Adrenal gland (tissue), 5 donors: ENCODE results near the gene MTG2.

Source experiments
- CTCF ChIP-seq, 6 experiments: fragments of 450-650 bp in 4 of 6; fragments of 200-600 bp in 2 of 6; sonication (generic) in 1 of 6; IDR thresholded peaks; 1 replicate in 5 of 6; 2 replicates in 1 of 6; pipeline versions ENCODE4 v1.5.1 to v1.8.0; 2016 to 2021; ENCODE audit warnings: antibody characterized with exemption in 6 of 6, mild to moderate bottlenecking in 2 of 6, moderate library complexity in 1 of 6
- POLR2A ChIP-seq, 2 donors: fragments of 450-650 bp; IDR thresholded peaks; one replicate each; pipeline ENCODE4 v1.6.1; 2017; ENCODE audit warnings: antibody characterized with exemption in 2 of 2, mild to moderate bottlenecking in 2 of 2, moderate library complexity in 1 of 2
- donor health status: DM: no; HTN: no; CAD: no.

GRCh38 chr20:62245911-62246280 lies 63.1 kb downstream of the MTG2 start:
- TF ChIP-seq CTCF (IDR thresholded peaks at IDR 0.05) (no peak), POLR2A (IDR thresholded peaks at IDR 0.05) (no peak)
